ENCODE data around the gene STRN. TPM values are rescaled to one million over a fixed set of nuclear protein-coding genes. Genes with fewer than 3 reads are reported as not detected.

The STRN gene
- total and polyA plus RNA-seq, 9 of the 15 experiments (the other 6 are each of a cell fraction or from before 2014, with no cell fraction given): 1.3 to 31.2 (median 20.0) TPM

- TF ChIP-seq TSHZ1 (CRISPR knock-in tag; IDR thresholded peaks at IDR 0.05): no peak
- TF ChIP-seq ZBTB17 (CRISPR knock-in tag; IDR thresholded peaks at IDR 0.05): no peak
- no peak for TF ChIP-seq ZNF316 (IDR thresholded peaks at IDR 0.05)
- TF ChIP-seq HDGF (IDR thresholded peaks at IDR 0.05): no peak
- TF ChIP-seq BRF2 (IDR thresholded peaks at IDR 0.05; ENCODE audit: borderline replicate concordance, insufficient read depth, insufficient read length): no peak
- TF ChIP-seq NCOA6 (IDR thresholded peaks at IDR 0.05): no peak
- TF ChIP-seq SIN3A (IDR thresholded peaks at IDR 0.05; ENCODE audit: borderline replicate concordance in 2 of 2, control insufficient read depth in 1 of 2, low read depth in 2 of 2, low read length in 2 of 2): no peak
Observed at GRCh38 chr2:36963106-36963505, 3.2 kb downstream of the STRN start (continued).

All from K562 (cell line).